Activated T-cell treated with anti-CD3 and anti-CD28 coated beads, Interleukin-2, amount 50 U/mL, for 48 hours (primary cell): ENCODE measurements around the gene ABCB9.

Experiments
- DNase-seq, 2 experiments: peaks; one replicate each; pipeline ENCODE4 v3.0.0-alpha.2; 2020

ABCB9 gene

DNA sequence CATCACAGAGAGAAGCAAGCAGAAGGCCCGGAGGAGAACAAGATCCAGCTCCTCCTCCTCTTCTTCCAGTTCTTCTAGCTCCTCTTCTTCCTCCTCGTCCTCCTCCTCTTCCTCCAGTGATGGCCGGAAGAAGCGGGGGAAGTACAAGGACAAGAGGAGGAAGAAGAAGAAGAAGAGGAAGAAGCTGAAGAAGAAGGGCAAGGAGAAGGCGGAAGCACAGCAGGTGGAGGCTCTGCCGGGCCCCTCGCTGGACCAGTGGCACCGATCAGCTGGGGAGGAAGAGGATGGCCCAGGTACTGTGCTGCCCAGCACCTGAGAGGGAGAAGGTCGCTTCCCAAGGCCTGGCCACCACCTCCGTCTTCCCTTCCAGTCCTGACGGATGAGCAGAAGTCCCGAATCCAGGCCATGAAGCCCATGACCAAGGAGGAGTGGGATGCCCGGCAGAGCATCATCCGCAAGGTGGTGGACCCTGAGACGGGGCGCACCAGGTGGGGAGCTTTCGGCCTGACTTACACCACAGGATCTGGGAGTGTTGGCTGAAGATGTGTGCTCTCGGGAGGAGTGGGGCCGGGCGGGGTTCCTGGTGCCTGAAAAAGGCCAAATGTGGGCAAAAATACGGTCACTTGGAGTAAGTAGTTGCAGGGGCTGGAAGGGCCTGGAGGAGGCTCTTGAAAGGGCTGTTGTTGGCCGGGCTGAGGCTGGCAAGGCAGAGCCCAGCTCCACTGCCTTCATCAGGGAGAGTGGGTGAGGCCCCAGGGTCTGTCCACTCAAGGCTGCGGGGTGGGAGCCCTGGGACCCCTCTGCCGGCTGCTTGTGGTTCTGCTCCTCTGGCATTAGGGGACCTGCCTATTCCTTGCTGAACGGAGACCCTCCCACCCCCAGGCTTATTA, 15.6 kb upstream of the ABCB9 start:
- DNase-seq: no peak

DNA sequence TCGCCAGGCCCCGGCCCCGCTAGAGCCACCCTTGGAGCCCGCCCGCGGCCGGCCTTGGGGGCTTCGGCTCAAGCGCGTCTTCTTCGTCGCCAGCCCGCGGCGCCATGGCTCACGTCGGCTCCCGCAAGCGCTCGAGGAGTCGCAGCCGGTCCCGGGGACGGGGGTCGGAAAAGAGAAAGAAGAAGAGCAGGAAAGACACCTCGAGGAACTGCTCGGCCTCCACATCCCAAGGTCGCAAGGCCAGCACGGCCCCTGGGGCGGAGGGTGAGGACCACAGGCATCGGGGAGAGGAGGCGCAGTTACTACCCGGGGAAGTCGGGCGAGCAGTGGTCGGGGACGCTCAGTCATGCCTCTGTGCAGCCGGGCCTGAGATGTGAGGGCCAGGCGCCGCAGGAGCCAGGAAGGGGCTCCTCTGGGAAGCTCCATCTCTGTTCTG, 14.8 kb upstream of the ABCB9 start:
- DNase-seq: peak in 1 of 2 experiments; percentile 58

DNA sequence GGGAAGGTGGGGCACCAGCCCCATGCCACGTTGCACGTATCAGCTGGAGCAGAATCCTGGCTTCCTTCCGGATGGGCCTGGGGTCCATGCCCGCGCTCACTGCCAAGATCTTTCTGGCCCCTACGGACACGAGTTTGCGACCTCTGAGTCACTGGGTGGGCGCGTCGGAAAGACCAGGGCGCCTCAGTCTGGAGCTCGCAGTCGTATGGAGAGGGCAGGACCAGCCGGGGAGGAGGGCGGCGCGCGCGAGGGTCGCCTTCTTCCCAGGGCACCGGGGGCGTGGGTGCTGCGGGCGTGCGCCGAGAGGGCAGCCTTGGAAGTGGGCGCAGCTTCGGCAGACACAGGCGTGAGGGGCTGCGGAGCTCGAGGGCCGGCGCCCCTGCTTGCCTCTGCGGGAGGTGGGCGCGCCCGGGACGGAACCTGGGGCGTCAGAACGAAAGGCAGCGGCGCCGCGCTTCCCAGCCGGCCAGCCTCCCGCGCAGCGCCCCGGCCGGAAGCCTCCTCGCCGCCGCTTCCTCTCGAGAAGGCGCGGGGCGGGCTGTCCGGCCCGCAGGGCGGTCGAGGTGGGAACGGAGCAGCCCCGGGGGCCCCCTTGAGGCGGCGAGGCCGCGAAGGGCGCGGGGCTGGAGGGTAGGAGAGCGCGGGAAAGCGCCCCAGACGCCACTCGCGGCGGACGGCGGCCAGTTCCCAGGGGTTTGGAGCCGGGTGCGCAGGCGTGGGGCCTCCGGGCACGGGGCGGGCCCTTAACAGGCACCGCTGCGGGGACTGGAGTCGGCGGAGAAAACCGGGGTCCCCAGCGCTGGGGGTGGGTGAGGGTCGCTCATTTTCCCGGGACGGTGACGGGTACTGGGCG, 14.1 kb upstream of the ABCB9 start, which contains the start of gene ARL6IP4:
Gene ARL6IP4 (plus strand): TSS at position 499 of the 853 bp plus-strand sequence. CDS start 459 bp downstream, outside the sequence.
- peak; percentile 78 to 83 for DNase-seq

DNA sequence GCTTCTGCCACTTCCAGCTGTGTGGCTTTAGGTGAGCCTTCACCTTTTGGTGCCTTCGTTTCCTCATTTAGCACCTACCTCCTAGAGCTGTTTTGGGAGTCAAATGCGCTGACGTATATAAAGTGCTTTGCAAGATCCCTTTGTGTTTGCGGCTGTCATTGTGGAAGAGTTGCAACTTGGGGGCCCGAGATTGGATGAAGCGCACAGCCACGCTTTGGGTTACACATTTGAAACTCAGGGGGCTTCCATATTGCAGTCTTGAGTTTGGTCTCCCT, 13.6 kb upstream of the ABCB9 start:
- no peak for DNase-seq

DNA sequence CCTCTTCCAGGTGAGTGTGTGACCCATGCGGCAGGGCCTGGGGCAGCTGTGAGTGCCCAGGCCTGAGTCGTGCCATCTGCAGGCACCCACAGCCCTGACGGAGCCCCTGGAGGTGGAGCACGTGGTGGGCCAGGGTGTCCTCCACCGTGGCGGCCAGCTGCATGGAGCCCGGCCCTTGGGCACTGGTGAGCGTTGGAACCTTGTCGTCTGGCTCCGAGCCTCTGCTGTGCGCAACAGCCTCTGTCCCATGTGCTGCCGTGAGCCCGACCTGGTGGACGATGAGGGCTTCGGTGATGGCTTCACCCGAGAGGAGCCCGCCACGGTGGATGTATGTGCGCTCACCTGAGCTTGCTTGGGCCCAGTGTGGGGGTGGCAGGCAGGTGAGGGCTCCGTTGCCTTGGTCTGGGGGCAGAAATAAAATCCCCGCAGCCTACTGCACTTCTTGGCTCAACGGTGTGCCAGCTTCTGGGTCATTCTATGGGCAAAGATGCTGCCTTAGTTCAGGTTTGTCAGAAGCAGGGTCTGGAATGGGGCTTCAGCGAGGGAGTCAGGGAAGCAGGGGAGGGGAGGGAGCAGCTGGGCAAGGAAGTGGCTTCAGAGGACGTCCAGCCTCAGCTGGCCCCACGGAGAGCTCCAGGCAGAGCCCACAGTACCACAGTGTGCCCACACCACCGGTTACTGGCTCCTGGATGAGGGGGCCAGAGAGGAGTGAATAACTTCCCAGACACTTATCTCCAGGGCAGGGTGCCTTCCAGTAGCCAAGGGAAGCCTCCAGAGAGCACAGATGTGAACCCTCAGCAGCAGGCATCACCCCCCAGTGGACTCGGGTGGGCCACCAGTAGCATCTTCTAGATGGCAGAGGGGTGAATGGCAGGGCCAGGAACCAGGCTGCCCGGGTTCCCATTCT, 13.0 kb upstream of the ABCB9 start:
- no peak for DNase-seq

DNA sequence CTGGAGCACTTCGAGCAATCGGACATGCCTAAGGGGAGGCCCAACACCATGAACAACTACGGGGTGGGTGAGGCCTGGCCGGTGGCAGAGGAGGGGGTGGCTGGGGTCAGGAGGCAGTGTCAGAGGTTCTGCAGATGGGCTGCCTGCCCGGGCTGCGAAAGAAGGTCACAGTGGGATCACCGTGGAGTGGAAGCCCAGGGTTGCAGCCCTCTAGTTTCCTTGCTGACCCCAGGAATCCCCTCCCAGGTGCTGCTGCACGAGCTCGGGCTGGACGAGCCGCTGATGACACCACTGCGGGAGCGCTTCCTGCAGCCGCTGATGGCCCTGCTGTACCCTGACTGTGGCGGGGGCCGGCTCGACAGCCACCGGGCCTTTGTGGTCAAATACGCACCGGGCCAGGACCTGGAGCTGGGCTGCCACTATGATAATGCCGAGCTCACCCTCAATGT, 12.3 kb upstream of the ABCB9 start:
- DNase-seq: no peak

DNA sequence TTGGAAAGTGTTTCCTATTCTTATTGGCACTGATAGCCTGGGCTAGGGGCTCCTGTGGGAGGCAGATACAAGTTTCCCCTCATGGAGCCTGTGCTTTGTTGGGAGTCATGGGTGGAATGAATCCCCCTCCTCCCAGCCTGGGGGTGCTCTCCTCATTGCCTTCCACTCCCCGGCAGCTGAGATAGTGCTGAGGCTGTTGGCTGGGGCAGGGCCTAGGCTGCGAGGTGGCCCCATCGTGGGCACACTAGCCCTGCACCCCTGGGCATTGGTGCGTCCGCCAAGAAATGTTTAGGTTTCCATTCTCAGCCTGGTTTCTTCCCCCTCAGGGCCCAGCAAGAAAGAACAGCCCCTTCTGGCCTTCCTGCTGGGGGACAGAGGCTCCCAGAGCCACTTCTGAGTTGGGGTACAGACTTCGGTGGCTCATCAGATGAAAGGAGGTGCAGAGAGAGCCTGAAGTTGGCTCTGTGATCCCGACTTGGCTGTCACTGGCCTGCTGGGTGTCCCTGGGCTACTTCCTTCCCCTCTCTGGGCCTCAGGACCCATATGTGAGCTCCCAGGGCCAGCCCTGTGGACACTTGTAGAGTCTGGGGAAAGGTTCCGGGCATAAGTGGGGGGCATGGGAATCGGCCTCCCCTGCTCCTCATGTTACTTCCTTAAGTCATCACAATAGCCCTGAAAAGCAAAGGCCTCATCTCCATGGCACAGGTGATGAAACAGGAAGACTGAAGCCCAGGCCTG, 11.6 kb upstream of the ABCB9 start:
- DNase-seq: no peak

DNA sequence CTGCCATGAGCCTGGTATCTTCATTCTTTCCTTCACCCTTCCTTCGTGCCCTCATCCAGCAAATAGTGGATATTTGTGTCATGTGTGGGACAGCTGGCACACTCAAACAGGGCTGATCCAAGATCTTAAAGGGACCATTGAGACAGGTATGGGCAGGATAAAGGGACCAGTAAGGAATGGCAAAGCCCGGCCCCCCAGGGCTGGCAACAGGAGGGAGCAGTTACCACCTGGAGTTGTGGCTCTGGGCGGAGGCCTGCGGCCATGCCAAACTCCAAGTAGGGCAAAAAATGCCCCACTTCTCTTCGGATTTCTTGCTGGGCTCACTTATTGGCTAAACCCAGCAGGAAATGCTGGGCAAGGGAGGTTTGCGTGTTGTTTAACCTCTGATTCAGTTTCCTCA, 10.9 kb upstream of the ABCB9 start:
- no peak for DNase-seq

DNA sequence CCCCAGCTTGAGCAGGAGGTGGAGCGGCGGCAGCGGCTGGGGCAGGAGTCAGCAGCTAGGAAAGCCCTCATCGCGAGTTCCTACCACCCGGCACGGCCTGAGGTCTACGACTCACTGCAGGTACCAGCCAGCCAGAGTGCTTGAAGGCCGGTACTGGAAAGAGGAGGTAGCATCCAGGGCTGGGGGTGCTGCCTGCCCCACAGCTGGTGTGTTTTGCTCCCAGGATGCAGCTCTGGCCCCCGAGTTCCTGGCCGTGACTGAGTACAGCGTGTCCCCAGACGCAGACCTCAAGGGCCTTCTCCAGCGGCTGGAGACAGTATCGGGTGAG, 10.3 kb upstream of the ABCB9 start:
- DNase-seq: no peak

DNA sequence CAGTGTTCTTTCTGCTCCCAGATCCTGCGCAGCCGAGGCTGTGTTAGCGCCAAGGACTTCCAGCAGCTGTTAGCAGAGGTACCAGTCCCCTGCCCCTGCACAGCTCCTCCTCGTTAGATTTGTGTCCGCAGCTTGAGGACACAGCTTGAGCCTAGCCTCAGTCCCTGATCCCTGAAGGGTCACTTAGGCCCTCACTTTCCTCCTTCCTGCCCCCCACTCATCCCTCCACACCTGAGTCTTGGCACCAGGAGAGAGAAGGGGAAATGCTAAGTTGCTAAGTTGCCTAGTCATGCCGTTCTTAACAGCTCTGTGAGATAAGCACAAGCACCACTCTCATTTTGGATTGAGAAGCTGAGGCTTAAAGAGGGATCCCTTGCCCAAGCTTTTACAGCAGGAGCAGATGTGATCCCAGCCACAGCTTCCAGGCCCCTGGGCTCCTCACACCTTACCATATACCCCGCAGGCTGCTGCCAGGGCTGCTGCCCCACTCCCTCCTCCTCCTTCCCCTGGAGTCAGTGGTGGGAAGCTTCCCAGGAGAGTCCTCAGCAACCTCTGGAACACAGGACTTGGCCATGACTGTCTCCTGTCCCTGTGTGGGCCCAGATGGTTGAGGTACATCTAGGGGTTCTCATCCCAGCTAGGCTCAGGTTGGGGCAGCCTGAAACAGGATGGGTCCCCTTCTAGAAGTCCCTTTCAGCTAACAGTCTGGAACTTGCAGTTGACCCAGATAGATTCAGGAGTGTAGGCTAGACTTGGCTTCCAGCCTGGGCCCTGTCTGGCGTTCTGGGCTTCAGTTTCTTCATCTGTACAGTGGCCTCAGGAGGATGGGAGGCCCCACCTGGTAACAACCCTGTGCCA, 9.8 kb upstream of the ABCB9 start:
- no peak for DNase-seq

DNA sequence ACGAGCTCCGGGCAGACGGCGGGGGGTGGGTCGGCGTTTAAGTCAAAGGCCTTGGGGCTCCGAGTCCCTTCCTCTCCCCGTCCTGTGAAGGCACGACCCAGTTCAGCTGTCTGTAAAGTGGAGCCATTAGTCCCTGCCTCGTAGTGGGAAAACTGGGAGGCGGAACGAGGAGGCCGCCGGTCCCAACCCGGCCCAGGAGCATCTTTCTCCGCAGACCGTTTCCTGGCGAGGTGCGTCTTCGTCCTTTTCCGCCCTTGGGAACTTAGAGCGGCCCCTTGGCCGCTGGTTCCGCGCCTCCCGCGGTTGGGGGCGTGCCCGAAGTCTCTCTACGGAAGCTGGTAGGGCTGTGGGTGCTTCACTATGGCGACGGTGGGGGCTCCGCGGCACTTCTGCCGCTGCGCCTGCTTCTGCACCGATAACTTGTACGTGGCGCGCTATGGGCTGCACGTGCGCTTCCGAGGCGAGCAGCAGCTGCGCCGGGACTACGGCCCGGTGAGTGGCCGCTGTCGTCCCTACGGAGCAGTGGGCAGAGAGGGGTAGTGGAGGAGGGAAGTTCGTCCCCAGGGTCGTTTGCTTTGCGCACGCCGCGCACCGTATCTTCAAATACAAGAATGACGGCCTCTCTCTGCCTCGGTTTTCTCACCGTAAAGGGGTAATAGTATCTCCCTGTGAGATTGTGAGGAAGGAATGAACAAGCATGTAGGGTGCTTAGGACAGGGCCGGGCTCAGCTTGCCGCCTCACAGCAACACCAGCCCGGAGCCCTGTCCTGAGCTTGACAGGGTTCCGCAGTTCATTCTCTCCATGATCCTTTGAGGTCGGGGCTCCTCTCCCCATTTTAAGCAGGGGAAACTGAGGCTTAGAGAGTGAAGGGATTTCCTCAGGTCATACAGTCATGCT, 8.9 kb upstream of the ABCB9 start, which contains the start of gene OGFOD2:
Gene OGFOD2 (plus strand): TSS at position 353 of the 898 bp plus-strand sequence. CDS start 8 bp downstream, at position 361.
- DNase-seq: peak; percentile 94 to 95

DNA sequence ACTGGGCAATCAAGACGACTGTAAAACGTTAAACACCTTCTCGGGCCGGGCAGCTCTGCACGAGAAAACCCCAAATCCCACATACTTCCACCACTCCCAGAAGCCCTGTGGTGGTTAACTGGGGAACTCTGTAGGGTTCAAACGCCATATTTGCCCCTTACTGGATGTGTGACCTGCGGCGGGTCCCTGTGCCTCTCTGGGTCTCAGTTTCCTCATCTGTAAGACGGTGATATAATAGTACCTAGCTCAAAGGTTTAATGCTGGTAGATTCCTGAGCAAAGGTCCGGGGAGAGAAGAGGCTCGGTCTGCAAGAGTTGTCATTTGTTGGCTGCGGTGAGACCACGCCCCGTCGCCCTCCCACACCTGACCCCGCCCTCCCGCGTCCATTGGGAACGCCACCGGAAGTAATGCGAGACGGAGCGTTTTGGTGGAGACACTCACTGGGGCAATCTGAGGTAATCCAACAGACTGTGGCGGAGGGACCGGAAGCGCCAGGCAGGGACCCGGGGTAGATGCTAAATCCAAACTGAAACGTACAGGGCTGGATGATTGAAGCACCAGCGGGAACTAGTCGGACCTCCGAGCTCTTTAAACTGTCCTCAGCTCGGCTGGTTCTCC, 8.1 kb upstream of the ABCB9 start:
- peak; percentile 100 for DNase-seq

DNA sequence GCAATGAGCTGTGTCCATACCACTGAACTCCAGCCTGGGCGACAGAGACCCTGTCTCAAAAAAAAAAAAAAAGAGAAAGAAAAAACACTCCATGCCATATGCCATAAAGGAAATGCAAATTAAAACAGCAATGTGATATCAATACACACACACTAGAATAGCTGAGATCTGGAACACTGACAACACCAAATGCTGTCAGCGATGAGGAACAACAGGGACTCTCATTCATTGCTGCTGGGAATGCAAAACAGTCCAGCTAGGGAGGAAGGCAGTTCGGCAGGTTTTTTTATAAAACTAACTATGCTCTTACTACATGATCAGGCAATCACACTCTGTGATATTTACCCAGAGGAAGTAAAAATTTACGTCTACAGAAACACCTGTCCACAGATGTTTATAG, 3.4 kb upstream of the ABCB9 start:
- no peak for DNase-seq

DNA sequence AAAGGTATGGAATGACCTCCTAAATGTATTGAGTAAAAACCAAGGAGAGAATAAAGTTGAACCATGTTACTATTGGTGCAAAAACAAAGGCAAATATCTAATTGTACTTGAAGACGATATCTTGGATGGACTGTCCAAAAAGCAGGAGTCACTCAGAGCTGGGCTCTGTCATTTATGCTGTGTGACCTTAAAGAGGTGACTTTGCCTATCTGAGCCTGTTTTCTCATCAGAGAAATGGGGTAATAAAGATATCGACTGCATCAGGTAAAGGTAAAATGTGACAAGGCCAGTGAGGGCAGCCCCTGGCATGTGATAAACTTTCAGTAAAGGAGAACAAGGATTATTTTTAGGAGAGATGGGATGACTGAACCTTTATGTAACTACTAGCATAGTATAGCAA, 1.8 kb upstream of the ABCB9 start:
- DNase-seq: no peak

DNA sequence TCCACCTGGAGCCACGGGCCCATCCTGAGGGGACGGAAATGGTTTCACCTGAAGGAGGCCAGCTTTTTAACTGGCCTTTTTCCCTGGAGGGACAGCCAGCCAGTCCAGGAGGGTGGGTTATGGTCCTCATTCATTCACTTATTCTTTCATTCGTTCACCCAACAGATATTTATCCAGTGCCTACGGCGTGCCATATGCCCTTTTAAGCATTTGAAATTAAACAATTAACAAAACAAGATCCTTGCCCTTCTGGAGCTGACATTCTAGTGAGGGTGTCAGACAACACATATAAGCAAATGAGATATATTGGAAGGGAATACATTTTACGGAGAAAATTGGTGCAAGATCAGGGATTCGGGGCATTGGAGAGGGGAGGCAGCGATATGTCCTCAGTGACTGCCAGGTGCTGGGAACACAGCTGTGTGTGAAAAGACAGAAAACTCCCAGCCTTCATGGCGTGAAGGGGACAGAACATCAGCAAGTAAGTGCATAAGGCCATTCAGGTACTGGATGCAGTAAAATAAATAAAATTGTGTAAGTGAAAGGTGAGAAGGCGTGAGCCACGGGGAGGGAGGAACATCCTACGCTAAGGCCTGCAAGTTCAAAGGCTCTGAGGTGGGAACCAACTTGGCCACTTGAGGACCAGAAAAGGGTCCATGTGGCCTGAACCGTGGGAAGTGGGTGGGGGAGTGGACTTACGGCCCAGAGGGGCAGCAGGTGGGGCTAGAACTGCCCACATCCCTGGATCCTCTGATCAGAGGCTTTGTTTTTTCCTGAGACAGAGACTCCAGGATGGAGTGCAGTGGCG, 684 bp upstream of the ABCB9 start:
- peak in 1 of 2 experiments; percentile 14 for DNase-seq

DNA sequence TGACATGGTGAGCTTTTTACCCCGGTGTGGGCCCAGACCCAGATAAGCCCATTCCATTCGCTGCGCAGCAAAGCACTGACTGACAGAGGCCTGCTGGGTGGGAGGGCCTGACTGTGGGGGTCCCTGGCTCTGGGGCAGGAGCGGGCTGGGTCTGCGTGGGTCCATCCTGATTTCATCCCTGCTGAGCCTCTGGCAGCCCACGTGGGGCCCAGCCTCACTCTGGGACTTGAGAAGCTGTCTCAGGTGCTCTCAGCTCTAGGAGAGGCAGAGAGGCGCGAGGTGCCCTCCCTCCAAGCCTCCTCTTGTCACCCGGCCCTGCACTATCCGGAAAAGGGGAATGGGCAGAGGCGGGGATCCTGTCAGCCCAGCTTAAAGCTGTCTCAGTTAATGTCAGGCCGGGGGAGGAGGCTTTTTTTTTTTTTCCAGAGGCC, 927 bp downstream of the ABCB9 start:
- DNase-seq: no peak

DNA sequence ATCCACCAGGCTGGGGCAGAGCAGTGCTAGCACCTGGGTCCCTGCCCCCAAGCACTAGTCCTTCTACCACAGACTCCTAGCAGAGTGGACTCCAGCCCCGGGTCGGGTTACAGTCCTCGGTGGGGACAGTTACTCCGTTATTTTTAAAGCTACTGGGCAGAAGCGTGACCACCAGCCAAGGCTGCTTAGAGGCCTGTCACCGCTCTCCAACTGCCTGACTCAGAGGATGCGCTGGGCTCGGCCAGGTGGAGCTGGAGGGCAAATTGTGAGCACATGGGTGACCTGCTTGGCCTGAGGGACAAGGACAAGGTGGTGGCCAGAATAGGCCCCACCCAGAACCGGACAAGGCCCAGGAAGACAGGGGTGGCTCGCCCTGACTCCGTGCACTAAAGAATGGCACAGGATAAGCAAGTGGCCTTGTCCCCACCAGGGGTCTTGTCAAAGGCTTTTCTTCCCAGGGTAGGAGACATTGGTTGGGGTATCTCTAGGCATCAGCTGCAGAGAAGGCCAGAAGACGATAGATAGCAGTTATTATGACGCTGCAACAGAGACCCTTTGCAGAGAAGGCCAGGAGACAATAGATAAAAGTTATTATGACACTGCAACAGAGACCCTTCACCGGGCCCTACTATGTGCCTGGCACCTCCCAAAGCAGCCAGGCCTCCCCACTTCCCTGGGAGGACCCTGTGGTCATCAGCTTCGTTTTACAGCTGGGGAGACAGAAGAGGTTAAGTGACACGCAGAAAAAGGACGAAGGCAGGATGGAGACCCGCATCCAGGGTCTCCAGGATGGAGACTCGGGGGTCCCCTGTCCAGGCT, 1.6 kb downstream of the ABCB9 start:
- no peak for DNase-seq

DNA sequence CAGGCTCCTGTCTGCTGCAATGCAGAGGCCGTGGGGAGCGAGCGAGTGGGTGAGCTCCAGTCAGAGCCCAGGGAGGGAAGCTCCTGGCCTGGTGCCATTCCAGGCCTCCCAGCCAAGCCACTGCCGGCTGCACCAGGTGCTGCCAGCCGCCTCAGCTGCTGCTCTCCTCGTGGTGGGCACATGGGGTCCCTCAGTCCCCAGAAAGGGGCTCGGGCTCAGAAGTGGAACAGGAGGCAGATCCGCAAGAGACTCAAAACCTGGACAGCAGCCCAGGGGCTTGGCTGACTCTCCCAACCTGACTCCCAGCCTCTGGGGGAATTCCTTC, 2.4 kb downstream of the ABCB9 start:
- DNase-seq: no peak
